A549 (cell line): ENCODE measurements around the gene GSTO1.
"Not testable (repeated sequence)": the region's sequence is repeated elsewhere in the genome, so short reads cannot be mapped to it uniquely, and the experiment has no call there.

Experiments
- BHLHE40 ChIP-seq: IDR thresholded peaks from 2 replicates; pipeline ENCODE4 v1.6.1; 2012; ENCODE audit warnings: low read depth, low read length, inconsistent platforms
- CBX2 ChIP-seq: fragments of 200-600 bp; sonication (generic); IDR thresholded peaks from 2 replicates; pipeline ENCODE4 v1.6.1; 2016; ENCODE audit warnings: low read depth, mild to moderate bottlenecking, borderline replicate concordance
- CEBPB ChIP-seq, 2 experiments: fragments of >200 bp in 1 of 2; sonication (Bioruptor Twin) in 1 of 2; formaldehyde crosslinking in 1 of 2; IDR thresholded peaks; 2 replicates each; pipeline ENCODE4 v1.6.1; 2012 to 2016
- CHD2 ChIP-seq: fragments of 150-350 bp; IDR thresholded peaks from 2 replicates; pipeline ENCODE4 v1.6.1; 2014; ENCODE audit warnings: low read length; ENCODE audit not compliant: partially characterized antibody
- CTCF ChIP-seq: fragments of >200 bp; sonication (Bioruptor Twin); formaldehyde crosslinking; IDR thresholded peaks from 3 replicates; pipeline ENCODE4 v1.5.1; 2016
- GATA3 ChIP-seq: IDR thresholded peaks from 2 replicates; pipeline ENCODE4 v1.6.1; 2012; ENCODE audit warnings: borderline replicate concordance
- HDAC2 ChIP-seq: fragments of 200-600 bp; sonication (generic); IDR thresholded peaks from 2 replicates; pipeline ENCODE4 v1.6.1; 2016
- JUN ChIP-seq, 2 experiments: fragments of >200 bp; sonication (Bioruptor Twin); formaldehyde crosslinking; IDR thresholded peaks; 2 replicates in 1 of 2; 3 replicates in 1 of 2; pipeline ENCODE4 v1.6.1; 2016 to 2017
- NR3C1 ChIP-seq: fragments of >200 bp; sonication (Bioruptor Twin); formaldehyde crosslinking; IDR thresholded peaks from 3 replicates; pipeline ENCODE4 v1.6.1; 2017
- POLR2A ChIP-seq: IDR thresholded peaks from 2 replicates; pipeline ENCODE4 v1.6.1; 2012; ENCODE audit warnings: mild to moderate bottlenecking, low read length
- RAD21 ChIP-seq, 2 experiments: fragments of >200 bp in 1 of 2; sonication (Bioruptor Twin) in 1 of 2; formaldehyde crosslinking in 1 of 2; IDR thresholded peaks in 1 of 2; conservative IDR thresholded peaks in 1 of 2; 2 replicates in 1 of 2; 3 replicates in 1 of 2; pipeline ENCODE4 v1.6.1; 2012 to 2018; ENCODE audit warnings: inconsistent platforms in 1 of 2
- SMC3 ChIP-seq: fragments of >200 bp; sonication (Bioruptor Twin); formaldehyde crosslinking; IDR thresholded peaks from 3 replicates; pipeline ENCODE4 v1.6.1; 2018; ENCODE audit warnings: inconsistent platforms
- ZFP36 ChIP-seq: fragments of 450-650 bp; IDR thresholded peaks from 2 replicates; pipeline ENCODE4 v1.6.1; 2014; ENCODE audit warnings: borderline replicate concordance; ENCODE audit not compliant: partially characterized antibody
- ZSCAN20 ChIP-seq: fragments of 250-450 bp; sonication (Bioruptor Pico); IDR thresholded peaks from 2 replicates; pipeline ENCODE4 v1.8.0; 2022; ENCODE audit warnings: mild to moderate bottlenecking, moderate library complexity

GRCh38 chr10:104243009-104243408, 11.7 kb upstream of the GSTO1 start:
- not testable (repeated sequence) for TF ChIP-seq CTCF; CHD2; POLR2A; CBX2; HDAC2; SMC3; BHLHE40; ZFP36; JUN (IDR thresholded peaks at IDR 0.05); CEBPB (IDR thresholded peaks at IDR 0.05); RAD21 (conservative IDR thresholded peaks at IDR 0.05 in 1 of 2, IDR thresholded peaks at IDR 0.05 in 1 of 2); NR3C1; GATA3; ZSCAN20
